Measurements from ENCODE around the gene MAPK9.

DNA sequence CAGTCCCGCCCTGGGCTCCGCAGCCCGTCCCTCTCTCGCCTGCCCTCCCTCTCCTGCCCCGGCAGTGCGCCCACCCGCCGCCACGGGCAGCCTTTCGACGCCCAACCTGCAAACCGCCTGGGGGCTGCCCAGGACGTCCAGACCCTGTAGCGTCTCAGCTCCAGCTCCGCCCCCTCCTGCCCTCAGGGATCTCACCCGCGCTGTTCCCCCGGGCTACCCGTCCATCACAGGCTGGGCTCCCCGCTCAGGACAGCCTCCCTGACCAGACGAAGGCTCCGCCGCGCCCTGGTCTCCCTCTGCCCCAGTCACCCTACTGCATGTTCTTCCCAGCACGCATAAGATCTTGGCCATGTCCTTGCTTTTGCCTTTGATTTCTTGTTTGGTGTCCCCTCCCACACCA, 84.3 kb downstream of the MAPK9 start:
- no peak for TF ChIP-seq POLR2A (IDR thresholded peaks at IDR 0.05)
- TF ChIP-seq, protein P1, sequence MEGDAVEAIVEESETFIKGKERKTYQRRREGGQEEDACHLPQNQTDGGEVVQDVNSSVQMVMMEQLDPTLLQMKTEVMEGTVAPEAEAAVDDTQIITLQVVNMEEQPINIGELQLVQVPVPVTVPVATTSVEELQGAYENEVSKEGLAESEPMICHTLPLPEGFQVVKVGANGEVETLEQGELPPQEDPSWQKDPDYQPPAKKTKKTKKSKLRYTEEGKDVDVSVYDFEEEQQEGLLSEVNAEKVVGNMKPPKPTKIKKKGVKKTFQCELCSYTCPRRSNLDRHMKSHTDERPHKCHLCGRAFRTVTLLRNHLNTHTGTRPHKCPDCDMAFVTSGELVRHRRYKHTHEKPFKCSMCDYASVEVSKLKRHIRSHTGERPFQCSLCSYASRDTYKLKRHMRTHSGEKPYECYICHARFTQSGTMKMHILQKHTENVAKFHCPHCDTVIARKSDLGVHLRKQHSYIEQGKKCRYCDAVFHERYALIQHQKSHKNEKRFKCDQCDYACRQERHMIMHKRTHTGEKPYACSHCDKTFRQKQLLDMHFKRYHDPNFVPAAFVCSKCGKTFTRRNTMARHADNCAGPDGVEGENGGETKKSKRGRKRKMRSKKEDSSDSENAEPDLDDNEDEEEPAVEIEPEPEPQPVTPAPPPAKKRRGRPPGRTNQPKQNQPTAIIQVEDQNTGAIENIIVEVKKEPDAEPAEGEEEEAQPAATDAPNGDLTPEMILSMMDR (IDR thresholded peaks at IDR 0.05): no peak
